GM12878 (cell line): ENCODE data around the gene OTC. TPM values are rescaled to one million over a fixed set of nuclear protein-coding genes. Genes with fewer than 3 reads are reported as not detected.

Source experiments
- ATAC-seq: fragments of 200-7000 bp; cut with Tn5 transposase; 3 replicates; pipeline ENCODE4 v1.9.1; 2020; ENCODE audit warnings: mild to moderate bottlenecking, moderate library complexity
- BruUV-seq: library from RNA; stranded (reverse); fragments of 400-500 nt; replicated peaks from 2 replicates; lab custom pipeline; 2021; lab: Mats Ljungman, UMichigan
- CTCF ChIA-PET: fragments of 300-600 bp; sonication (Branson Sonifier 250); formaldehyde crosslinking; extraction: SDS; loops from one replicate; lab custom pipeline; 2021; ENCODE audit warnings: inconsistent platforms; lab: Yijun Ruan, JAX
- POLR2A ChIA-PET: fragments of 350-600 bp; formaldehyde crosslinking; extraction: SDS; loops from one replicate; lab custom pipeline; 2021; ENCODE audit warnings: inconsistent platforms; lab: Charles Lee
- RAD21 ChIA-PET: fragments of 300-600 bp; sonication (Branson Sonifier 250); formaldehyde crosslinking; loops from one replicate; lab custom pipeline; 2023; ENCODE audit warnings: antibody characterized with exemption; ENCODE audit not compliant: unreplicated experiment; lab: Charles Lee
- SMC1A ChIA-PET: fragments of 300-600 bp; sonication (Branson Sonifier 250); formaldehyde crosslinking; loops from one replicate; lab custom pipeline; 2023; ENCODE audit not compliant: unreplicated experiment, uncharacterized antibody; lab: Charles Lee
- DNase-seq: peaks from one replicate; pipeline ENCODE4 v3.0.0-alpha.2; 2011; ENCODE audit warnings: low read depth, low spot score
- FAIRE-seq: peaks from 3 replicates; lab custom pipeline; 2011; peaks lifted over from hg19 to GRCh38; lab: Jason Lieb, UNC
- H2AFZ ChIP-seq: 2 replicates; pipeline ENCODE4 v1.6.0; 2011; ENCODE audit warnings: low read depth, low read length, control low read depth; ENCODE audit not compliant: control insufficient read depth
- H3K27ac ChIP-seq: 2 replicates; pipeline ENCODE4 v1.5.1; 2011; ENCODE audit warnings: control low read depth; ENCODE audit not compliant: control insufficient read depth, insufficient read depth
- H3K27me3 ChIP-seq, 2 experiments: replicated peaks in 1 of 2; 2 replicates each; pipeline versions ENCODE4 v1.6.0 to v1.6.1; 2011; ENCODE audit warnings: low read length in 1 of 2; ENCODE audit not compliant: control insufficient read depth in 2 of 2, insufficient read depth in 2 of 2
- H3K36me3 ChIP-seq, 2 experiments: 2 replicates each; pipeline ENCODE4 v1.5.1; 2011; ENCODE audit warnings: low read length in 1 of 2; ENCODE audit not compliant: control insufficient read depth in 2 of 2, insufficient read depth in 2 of 2
- H3K4me1 ChIP-seq: 2 replicates; pipeline ENCODE4 v1.6.1; 2011; ENCODE audit warnings: mild to moderate bottlenecking, low read length, moderate library complexity, mixed read lengths; ENCODE audit not compliant: control insufficient read depth, insufficient read depth
- H3K4me2 ChIP-seq: 2 replicates; pipeline ENCODE4 v1.6.0; 2011; ENCODE audit warnings: control low read depth; ENCODE audit not compliant: control insufficient read depth, insufficient read depth
- H3K4me3 ChIP-seq: fragments of 200-600 bp; sonication (generic); 2 replicates; pipeline ENCODE4 v1.5.1; 2016
- H3K79me2 ChIP-seq: 2 replicates; pipeline ENCODE4 v1.6.0; 2011; ENCODE audit warnings: low read length; ENCODE audit not compliant: control insufficient read depth, insufficient read depth
- H3K9ac ChIP-seq: 2 replicates; pipeline ENCODE4 v1.8.0; 2011; ENCODE audit warnings: low read length, control low read depth, mixed read lengths; ENCODE audit not compliant: control insufficient read depth, insufficient read depth
- H3K9me3 ChIP-seq: replicated peaks from 3 replicates; pipeline ENCODE4 v1.5.1; 2011; ENCODE audit warnings: mild to moderate bottlenecking, low read length; ENCODE audit not compliant: control insufficient read depth, insufficient read depth
- H4K20me1 ChIP-seq: 2 replicates; pipeline ENCODE4 v1.6.0; 2011; ENCODE audit not compliant: control insufficient read depth, insufficient read depth
- BCL3 ChIP-seq: IDR thresholded peaks from 2 replicates; pipeline ENCODE4 v1.6.1; 2011; ENCODE audit warnings: borderline replicate concordance, low read depth, mild to moderate bottlenecking, moderate library complexity, low read length; ENCODE audit not compliant: insufficient read depth, poor library complexity, severe bottlenecking
- CREM ChIP-seq: IDR thresholded peaks from 2 replicates; pipeline ENCODE4 v1.6.1; 2014; ENCODE audit warnings: antibody characterized with exemption, low read depth
- FOXK2 ChIP-seq: fragments of 450-650 bp; IDR thresholded peaks from 2 replicates; pipeline ENCODE4 v1.6.1; 2017; ENCODE audit warnings: mild to moderate bottlenecking, moderate library complexity
- FOXM1 ChIP-seq: IDR thresholded peaks from 2 replicates; pipeline ENCODE4 v1.6.1; 2012; ENCODE audit warnings: low read depth, mild to moderate bottlenecking, inconsistent platforms, low read length, moderate library complexity
- GABPA ChIP-seq: IDR thresholded peaks from 2 replicates; pipeline ENCODE4 v1.6.1; 2014; ENCODE audit warnings: antibody characterized with exemption, low read depth, mild to moderate bottlenecking, inconsistent platforms
- JUNB ChIP-seq: IDR thresholded peaks from 2 replicates; pipeline ENCODE4 v1.6.1; 2016; ENCODE audit warnings: antibody characterized with exemption, mild to moderate bottlenecking
- KLF5 ChIP-seq: fragments of 450-650 bp; IDR thresholded peaks from 2 replicates; pipeline ENCODE4 v1.6.1; 2014; ENCODE audit warnings: mild to moderate bottlenecking; ENCODE audit not compliant: partially characterized antibody
- RAD21 ChIP-seq: IDR thresholded peaks from 2 replicates; pipeline ENCODE4 v1.6.1; 2011; ENCODE audit warnings: mild to moderate bottlenecking, low read depth, low read length, moderate library complexity; ENCODE audit not compliant: insufficient read depth
- SPI1 ChIP-seq: IDR thresholded peaks from 2 replicates; pipeline ENCODE4 v1.6.1; 2011; ENCODE audit warnings: low read depth, mild to moderate bottlenecking, low read length, moderate library complexity, borderline replicate concordance; ENCODE audit not compliant: insufficient read depth
- WGBS: methylation state at CpG from one replicate; pipeline ENCODE4 v1.1.6; 2016; ENCODE audit warnings: low lambda C conversion rate; ENCODE audit not compliant: insufficient replicate concordance, insufficient coverage; ENCODE audit errors: missing lambda C conversion rate; 5-methylcytosine and 5-hydroxymethylcytosine counted together
- in situ Hi-C: fragments of 300-500 bp; cut with MboI; formaldehyde crosslinking; loops from 9 replicates; pipeline ENCODE4 v1.14.3; 2018; ENCODE audit warnings: mixed read lengths
- intact Hi-C: fragments of 100-400 bp; cut with micrococcal nuclease; formaldehyde crosslinking; loops from one replicate; pipeline ENCODE4 v1.14.2; 2022; ENCODE audit not compliant: unreplicated experiment
- polyA plus RNA-seq, 11 experiments: library from polyadenylated mRNA; depleted of rRNA in 4 of 11; unstranded in 6 of 11; stranded (reverse) in 5 of 11; fragments of >200 nt; fragmentation: Nextera tagmentation in 4 of 11; fragmentation: Illumina TruSeq in 1 of 11; extraction: Ambion mirVana in 4 of 11; extraction: Trizol in 1 of 11; gene quantifications; 1 replicate in 1 of 11; 2 replicates in 10 of 11; pipeline versions ENCODE4 v1.2.1 to v1.2.3, GENCODE V29; 2011 to 2016; ENCODE audit warnings: inconsistent platforms in 2 of 11, missing spikeins in 2 of 11, low read depth in 1 of 11
- total RNA-seq, 4 experiments: library from RNA; depleted of rRNA in 3 of 4; stranded (reverse); fragments of >200 nt in 3 of 4; fragmentation: Illumina TruSeq in 1 of 4; extraction: Trizol in 1 of 4; gene quantifications; 2 replicates each; pipeline versions ENCODE4 v1.2.1 to v1.2.3, GENCODE V29; 2013 to 2021

The OTC gene
- total and polyA plus RNA-seq, 10 of the 15 experiments (the other 5 are each of a cell fraction or from before 2014, with no cell fraction given): not detected

DNA sequence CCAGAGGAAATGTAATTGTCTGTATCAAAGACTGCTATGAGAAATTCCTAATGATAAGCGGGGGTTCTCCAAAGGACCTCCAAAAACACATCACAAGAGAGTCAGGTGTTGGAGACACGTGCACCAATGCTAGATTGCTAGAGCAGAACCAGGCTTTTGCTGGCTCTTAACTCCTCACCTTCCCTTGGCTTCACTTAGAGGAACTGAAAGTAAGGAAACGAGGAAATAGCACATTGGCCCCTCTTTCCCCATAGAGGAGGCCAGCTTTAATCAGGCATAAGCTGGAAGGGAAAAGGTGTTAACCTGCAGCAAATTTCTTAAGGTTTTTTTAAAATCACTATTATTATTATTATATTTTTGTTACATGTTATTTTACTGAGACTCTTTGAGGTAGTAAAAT lies 13.6 kb downstream of the OTC start:
- TF ChIP-seq SPI1 (peak; percentile 14; the same call in 1 of the 2 replicates), GABPA (no peak)
- H3K79me2 ChIP-seq: no peaks in the 10 kb centered on the region
- H4K20me1 ChIP-seq: no peaks in the 10 kb centered on the region
- RAD21 ChIA-PET: no interaction called here
- 0% methylated on average over 3 of the region's 3 CpGs for WGBS
- no peak for FAIRE-seq
- no peak overlapping the region for H3K9ac ChIP-seq
- CTCF ChIA-PET: interaction anchor here (1.3 kb wide), 1 partner anchor 10 kb away, joined by 5 read pairs; no protein-coding TSS in a partner anchor
- H3K27me3 ChIP-seq: 0 out of 4 replicates have a peak, but pooled peaks cover 0 to 2% of the 10 kb centered on the region in 2 experiments
- no peak overlapping the region for H2AFZ ChIP-seq
- no peaks in the 10 kb centered on the region for H3K9me3 ChIP-seq
- in situ Hi-C loops (no loop called here), intact Hi-C loops (no loop called here)
- ATAC-seq: no peak
- H3K4me3 ChIP-seq: no peak overlapping the region
- SMC1A ChIA-PET: interaction anchor here (1.4 kb wide), 1 partner anchor 10 kb away, joined by 3 read pairs; no protein-coding TSS in a partner anchor
- DNase-seq: no peak
- no peak overlapping the region for H3K27ac ChIP-seq
- no peaks in the 10 kb centered on the region for H3K4me1 ChIP-seq
- H3K4me2 ChIP-seq: no peak overlapping the region
- H3K36me3 ChIP-seq: no peaks in the 10 kb centered on the region
- BruUV-seq: no TSS peak
- POLR2A ChIA-PET: no interaction called here

GRCh38 chrX:38368774-38369173 lies 16.4 kb downstream of the OTC start:
- FAIRE-seq (no peak), DNase-seq (no peak), ATAC-seq (no peak)
- intact Hi-C loops (no loop called here), in situ Hi-C loops (no loop called here)
- BruUV-seq: no TSS peak
- no peak overlapping the region for H3K9ac ChIP-seq
- no peak overlapping the region for H3K4me3 ChIP-seq
- no peak overlapping the region for H2AFZ ChIP-seq
- no peaks in the 10 kb centered on the region for H3K4me1 ChIP-seq
- H3K79me2 ChIP-seq: no peaks in the 10 kb centered on the region
- POLR2A ChIA-PET: no interaction called here
- H3K4me2 ChIP-seq: no peak overlapping the region
- H3K9me3 ChIP-seq: no peaks in the 10 kb centered on the region
- no peaks in the 10 kb centered on the region for H4K20me1 ChIP-seq
- SMC1A ChIA-PET: no interaction called here
- CTCF ChIA-PET: no interaction called here
- TF ChIP-seq FOXK2 (no peak), RAD21 (no peak), FOXM1 (no peak), BCL3 (no peak), KLF5 (no peak), CREM (no peak), JUNB (no peak)
- H3K27me3 ChIP-seq: 0 out of 4 replicates have a peak, but pooled peaks cover 0 to 2% of the 10 kb centered on the region in 2 experiments
- H3K27ac ChIP-seq: no peak overlapping the region
- WGBS: 8% methylated on average over 2 of the region's 2 CpGs
- RAD21 ChIA-PET: no interaction called here
- H3K36me3 ChIP-seq: no peaks in the 10 kb centered on the region
